HFF-Myc (cell line): Measurements from ENCODE around the gene SPSB1.
"Not testable (repeated sequence)": the region's sequence is repeated elsewhere in the genome, so short reads cannot be mapped to it uniquely, and the experiment has no call there.

ENCODE experiments used
- DNase-seq: peaks from one replicate; pipeline ENCODE4 v3.0.0-alpha.2; 2011; ENCODE audit warnings: low read depth; ENCODE audit errors: extremely low read depth
- H3K4me3 ChIP-seq: replicated peaks from 2 replicates; pipeline ENCODE4 v1.5.1; 2011; ENCODE audit warnings: low read depth, mild to moderate bottlenecking, control low read depth, low read length
- TF ChIP-seq, protein P1 (sequence below): IDR thresholded peaks from 2 replicates; pipeline ENCODE4 v1.5.1; 2012; ENCODE audit warnings: mild to moderate bottlenecking, low read depth, low read length, control low read depth; ENCODE audit errors: missing control alignments

SPSB1 gene

DNA sequence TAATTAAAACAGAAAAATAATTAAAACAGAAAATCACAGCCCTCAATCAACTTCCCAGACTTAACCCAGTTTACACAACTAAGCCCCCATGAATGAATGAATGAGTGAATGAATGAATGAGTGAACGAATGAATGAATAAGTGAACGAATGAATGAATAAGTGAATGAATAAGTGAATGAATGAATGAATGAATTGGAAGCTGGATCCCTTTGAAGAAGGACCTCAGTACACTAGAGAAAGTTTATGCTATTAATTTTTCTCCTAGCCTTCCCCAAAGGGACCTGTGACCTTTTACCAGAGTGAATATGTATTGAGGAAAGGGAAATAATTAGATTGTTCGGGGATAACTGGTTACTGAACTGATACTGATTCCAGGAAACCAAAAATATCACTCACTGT, 5.6 kb downstream of the SPSB1 start:
- no peak for DNase-seq
- TF ChIP-seq, protein P1, sequence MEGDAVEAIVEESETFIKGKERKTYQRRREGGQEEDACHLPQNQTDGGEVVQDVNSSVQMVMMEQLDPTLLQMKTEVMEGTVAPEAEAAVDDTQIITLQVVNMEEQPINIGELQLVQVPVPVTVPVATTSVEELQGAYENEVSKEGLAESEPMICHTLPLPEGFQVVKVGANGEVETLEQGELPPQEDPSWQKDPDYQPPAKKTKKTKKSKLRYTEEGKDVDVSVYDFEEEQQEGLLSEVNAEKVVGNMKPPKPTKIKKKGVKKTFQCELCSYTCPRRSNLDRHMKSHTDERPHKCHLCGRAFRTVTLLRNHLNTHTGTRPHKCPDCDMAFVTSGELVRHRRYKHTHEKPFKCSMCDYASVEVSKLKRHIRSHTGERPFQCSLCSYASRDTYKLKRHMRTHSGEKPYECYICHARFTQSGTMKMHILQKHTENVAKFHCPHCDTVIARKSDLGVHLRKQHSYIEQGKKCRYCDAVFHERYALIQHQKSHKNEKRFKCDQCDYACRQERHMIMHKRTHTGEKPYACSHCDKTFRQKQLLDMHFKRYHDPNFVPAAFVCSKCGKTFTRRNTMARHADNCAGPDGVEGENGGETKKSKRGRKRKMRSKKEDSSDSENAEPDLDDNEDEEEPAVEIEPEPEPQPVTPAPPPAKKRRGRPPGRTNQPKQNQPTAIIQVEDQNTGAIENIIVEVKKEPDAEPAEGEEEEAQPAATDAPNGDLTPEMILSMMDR = no peak
- no peak overlapping the region for H3K4me3 ChIP-seq

- DNase-seq, H3K4me3 ChIP-seq: not testable (repeated sequence)
Observed at GRCh38 chr1:9299571-9300541, 7.2 kb downstream of the SPSB1 start.

- H3K4me3 ChIP-seq = no peak overlapping the region
- DNase-seq = no peak
- TF ChIP-seq, protein P1 = no peak
Observed at GRCh38 chr1:9300573-9300972, 7.9 kb downstream of the SPSB1 start.

GRCh38 chr1:9302745-9303524, 10.2 kb downstream of the SPSB1 start:
- H3K4me3 ChIP-seq = no peak overlapping the region
- DNase-seq = peak; percentile 87
- TF ChIP-seq, protein P1 = no peak

- H3K4me3 ChIP-seq = no peak overlapping the region
- TF ChIP-seq, protein P1 = no peak
- DNase-seq = no peak
Observed at GRCh38 chr1:9303916-9304315, 11.2 kb downstream of the SPSB1 start.

DNA sequence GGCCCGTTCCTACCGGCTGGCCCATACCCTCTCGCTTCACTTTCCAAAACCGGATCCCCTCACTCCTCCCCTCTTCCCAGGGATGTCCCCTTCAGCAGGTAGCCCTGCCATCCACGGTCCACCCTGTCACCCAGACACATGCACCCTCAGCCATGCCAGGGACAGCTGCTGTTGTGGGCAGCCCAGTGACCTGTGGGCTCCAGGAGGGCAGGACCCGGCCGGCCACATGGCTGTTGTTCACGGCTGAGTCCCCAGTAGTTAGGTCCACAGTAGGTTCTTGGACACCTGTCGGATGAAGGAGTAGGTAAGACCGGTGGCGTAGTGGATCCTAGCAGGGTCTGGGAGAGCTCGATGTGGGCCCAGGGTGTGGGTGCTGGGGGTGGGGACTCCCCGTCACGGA, 12.5 kb downstream of the SPSB1 start:
- no peak overlapping the region for H3K4me3 ChIP-seq
- TF ChIP-seq, protein P1 = no peak
- no peak for DNase-seq

- TF ChIP-seq, protein P1 = no peak
- no peak for DNase-seq
- H3K4me3 ChIP-seq = no peak overlapping the region
Observed at GRCh38 chr1:9306006-9306405, 13.3 kb downstream of the SPSB1 start.
